Glomerular visceral epithelial cell (primary cell): Measurements from ENCODE around the gene ZNF821.
"Not testable (repeated sequence)": the region's sequence is repeated elsewhere in the genome, so short reads cannot be mapped to it uniquely, and the experiment has no call there.

ENCODE experiments used
- DNase-seq: peaks from one replicate; pipeline ENCODE4 v3.0.0-alpha.2; 2016; ENCODE audit errors: extremely low spot score

The ZNF821 gene

GRCh38 chr16:71883849-71884638 is at the start of gene ZNF821:
Gene ZNF821, minus strand, starts transcription at chr16:71884182. Its CDS starts 4,236 bp downstream, at chr16:71879946.
- DNase-seq: peak; percentile 67

GRCh38 chr16:71933017-71933416 is 49.0 kb upstream of the ZNF821 start:
- DNase-seq: no peak

GRCh38 chr16:71931599-71931998 is 47.6 kb upstream of the ZNF821 start:
- DNase-seq: no peak

GRCh38 chr16:71931001-71931400 is 47.0 kb upstream of the ZNF821 start:
- DNase-seq: no peak

GRCh38 chr16:71930013-71930563 is 46.1 kb upstream of the ZNF821 start:
- DNase-seq: no peak

- peak; percentile 58 for DNase-seq
Measured at GRCh38 chr16:71929048-71929447, 45.1 kb upstream of the ZNF821 start.

- no peak for DNase-seq
Measured at GRCh38 chr16:71927787-71928186, 43.8 kb upstream of the ZNF821 start.

- DNase-seq: peak; percentile 88
Measured at GRCh38 chr16:71927383-71927782, 43.4 kb upstream of the ZNF821 start.

GRCh38 chr16:71924710-71925109 is 40.7 kb upstream of the ZNF821 start:
- DNase-seq: no peak

GRCh38 chr16:71923941-71924690 is 40.1 kb upstream of the ZNF821 start:
- DNase-seq: peak; percentile 16

- no peak for DNase-seq
Measured at GRCh38 chr16:71920658-71921057, 36.7 kb upstream of the ZNF821 start.

GRCh38 chr16:71919035-71919434 is 35.1 kb upstream of the ZNF821 start:
- DNase-seq: no peak

GRCh38 chr16:71917900-71918299 is 33.9 kb upstream of the ZNF821 start:
- DNase-seq: peak; percentile 34

GRCh38 chr16:71916397-71916920 is 32.5 kb upstream of the ZNF821 start:
- no peak for DNase-seq

- DNase-seq: no peak
Measured at GRCh38 chr16:71915350-71915749, 31.4 kb upstream of the ZNF821 start.

- no peak for DNase-seq
Measured at GRCh38 chr16:71914802-71915201, 30.8 kb upstream of the ZNF821 start.

GRCh38 chr16:71912534-71913275 is 28.7 kb upstream of the ZNF821 start:
- no peak for DNase-seq

- no peak for DNase-seq
Measured at GRCh38 chr16:71911121-71911520, 27.1 kb upstream of the ZNF821 start.

- DNase-seq: not testable (repeated sequence)
Measured at GRCh38 chr16:71905765-71906164, 21.8 kb upstream of the ZNF821 start.

GRCh38 chr16:71904239-71904638 is 20.3 kb upstream of the ZNF821 start:
- DNase-seq: no peak

- no peak for DNase-seq
Measured at GRCh38 chr16:71903608-71904007, 19.6 kb upstream of the ZNF821 start.
